Skeletal muscle satellite cell (primary cell): ENCODE data around the gene THADA.

Experiments
- H3K27me3 ChIP-seq: 2 replicates; pipeline ENCODE4 v1.7.0; 2013; ENCODE audit warnings: low read length; ENCODE audit not compliant: control insufficient read depth, insufficient read depth
- H3K36me3 ChIP-seq: 2 replicates; pipeline ENCODE4 v1.7.0; 2013; ENCODE audit warnings: mild to moderate bottlenecking, control low read depth, low read length; ENCODE audit not compliant: insufficient read depth
- H3K4me1 ChIP-seq: 2 replicates; pipeline ENCODE4 v1.7.0; 2013; ENCODE audit warnings: low read length; ENCODE audit not compliant: control insufficient read depth, insufficient read depth
- H3K4me2 ChIP-seq: 2 replicates; pipeline ENCODE4 v1.7.0; 2013; ENCODE audit warnings: mild to moderate bottlenecking, low read length
- H3K4me3 ChIP-seq: 2 replicates; pipeline ENCODE4 v1.7.0; 2013; ENCODE audit warnings: low read length
- H3K9ac ChIP-seq: 2 replicates; pipeline ENCODE4 v1.7.0; 2013; ENCODE audit warnings: mild to moderate bottlenecking, low read depth, low read length, moderate library complexity
- H3K9me3 ChIP-seq: replicated peaks from 2 replicates; pipeline ENCODE4 v1.7.0; 2013; ENCODE audit warnings: mild to moderate bottlenecking, control low read depth, low read length

Gene THADA

GRCh38 chr2:43319541-43319940 is 276.3 kb downstream of the THADA start:
- H3K4me3 ChIP-seq, result no peak overlapping the region
- H3K4me1 ChIP-seq, result peaks cover 24% of the 10 kb centered on the region
- no peak overlapping the region for H3K4me2 ChIP-seq
- no peaks in the 10 kb centered on the region for H3K9me3 ChIP-seq
- no peaks in the 10 kb centered on the region for H3K27me3 ChIP-seq
- H3K9ac ChIP-seq, result no peak overlapping the region
- peaks cover 5% of the 10 kb centered on the region for H3K36me3 ChIP-seq

- peaks cover 5% of the 10 kb centered on the region for H3K36me3 ChIP-seq
- no peak overlapping the region for H3K4me2 ChIP-seq
- no peaks in the 10 kb centered on the region for H3K9me3 ChIP-seq
- no peak overlapping the region for H3K9ac ChIP-seq
- H3K27me3 ChIP-seq, result no peaks in the 10 kb centered on the region
- no peak overlapping the region for H3K4me3 ChIP-seq
- peaks cover 20% of the 10 kb centered on the region for H3K4me1 ChIP-seq
These were observed 277.0 kb downstream of the THADA start for GRCh38 chr2:43318791-43319190.

GRCh38 chr2:43317680-43318079 is 278.2 kb downstream of the THADA start:
- H3K9me3 ChIP-seq, result no peaks in the 10 kb centered on the region
- peaks cover 29% of the 10 kb centered on the region for H3K4me1 ChIP-seq
- no peak overlapping the region for H3K4me2 ChIP-seq
- no peak overlapping the region for H3K9ac ChIP-seq
- H3K4me3 ChIP-seq, result no peak overlapping the region
- H3K27me3 ChIP-seq, result no peaks in the 10 kb centered on the region
- H3K36me3 ChIP-seq, result peaks cover 5% of the 10 kb centered on the region

GRCh38 chr2:43317194-43317593 is 278.6 kb downstream of the THADA start:
- no peak overlapping the region for H3K4me2 ChIP-seq
- no peaks in the 10 kb centered on the region for H3K9me3 ChIP-seq
- no peaks in the 10 kb centered on the region for H3K27me3 ChIP-seq
- no peak overlapping the region for H3K9ac ChIP-seq
- peaks cover 34% of the 10 kb centered on the region for H3K4me1 ChIP-seq
- no peak overlapping the region for H3K4me3 ChIP-seq
- peaks cover 5% of the 10 kb centered on the region for H3K36me3 ChIP-seq

- no peak overlapping the region for H3K9ac ChIP-seq
- H3K27me3 ChIP-seq, result no peaks in the 10 kb centered on the region
- H3K36me3 ChIP-seq, result peaks cover 5% of the 10 kb centered on the region
- H3K9me3 ChIP-seq, result no peaks in the 10 kb centered on the region
- no peak overlapping the region for H3K4me2 ChIP-seq
- no peak overlapping the region for H3K4me3 ChIP-seq
- H3K4me1 ChIP-seq, result peaks cover 39% of the 10 kb centered on the region
These were observed 280.4 kb downstream of the THADA start for GRCh38 chr2:43315482-43315881.

- Histone ChIP-seq H3K9me3 (no peaks in the 10 kb centered on the region), H3K4me1 (peaks cover 35% of the 10 kb centered on the region), H3K4me3 (no peak overlapping the region), H3K36me3 (peaks cover 3% of the 10 kb centered on the region), H3K4me2 (no peak overlapping the region), H3K27me3 (no peaks in the 10 kb centered on the region), H3K9ac (no peak overlapping the region)
These were observed 281.4 kb downstream of the THADA start for GRCh38 chr2:43314299-43314927.

- Histone ChIP-seq H3K9me3 (no peaks in the 10 kb centered on the region), H3K4me2 (peak overlapping the region; percentile 57), H3K4me1 (peaks cover 27% of the 10 kb centered on the region), H3K4me3 (no peak overlapping the region), H3K9ac (no peak overlapping the region), H3K36me3 (peaks cover 3% of the 10 kb centered on the region), H3K27me3 (no peaks in the 10 kb centered on the region)
These were observed 282.2 kb downstream of the THADA start for GRCh38 chr2:43313642-43314017.

- H3K27me3 ChIP-seq, result no peaks in the 10 kb centered on the region
- peaks cover 24% of the 10 kb centered on the region for H3K4me1 ChIP-seq
- H3K4me2 ChIP-seq, result peak overlapping the region; percentile 58
- H3K4me3 ChIP-seq, result no peak overlapping the region
- H3K9ac ChIP-seq, result peak overlapping the region; percentile 2
- H3K9me3 ChIP-seq, result no peaks in the 10 kb centered on the region
- peaks cover 3% of the 10 kb centered on the region for H3K36me3 ChIP-seq
These were observed 282.8 kb downstream of the THADA start for GRCh38 chr2:43312755-43313641.

GRCh38 chr2:43311276-43311675 is 284.6 kb downstream of the THADA start:
- Histone ChIP-seq H3K4me2 (no peak overlapping the region), H3K9me3 (no peaks in the 10 kb centered on the region), H3K4me3 (no peak overlapping the region)

GRCh38 chr2:43309935-43310334 is 285.9 kb downstream of the THADA start:
- Histone ChIP-seq H3K27me3 (peaks cover 3% of the 10 kb centered on the region), H3K4me1 (peaks cover 21% of the 10 kb centered on the region), H3K9me3 (no peaks in the 10 kb centered on the region), H3K36me3 (no peaks in the 10 kb centered on the region), H3K4me2 (no peak overlapping the region), H3K4me3 (no peak overlapping the region), H3K9ac (no peak overlapping the region)

More at GRCh38 chr2:43311276-43311675, 284.6 kb downstream of the THADA start:
- Histone ChIP-seq H3K9ac (no peak overlapping the region), H3K27me3 (no peaks in the 10 kb centered on the region), H3K36me3 (peaks cover 3% of the 10 kb centered on the region), H3K4me1 (peaks cover 21% of the 10 kb centered on the region)

- no peak overlapping the region for H3K9ac ChIP-seq
- no peaks in the 10 kb centered on the region for H3K9me3 ChIP-seq
- peaks cover 12% of the 10 kb centered on the region for H3K4me1 ChIP-seq
These were observed 287.9 kb downstream of the THADA start for GRCh38 chr2:43307973-43308372.

More at GRCh38 chr2:43307973-43308372, 287.9 kb downstream of the THADA start:
- peaks cover 3% of the 10 kb centered on the region for H3K27me3 ChIP-seq
- H3K36me3 ChIP-seq, result no peaks in the 10 kb centered on the region
- no peak overlapping the region for H3K4me2 ChIP-seq
- H3K4me3 ChIP-seq, result no peak overlapping the region
